ENCODE measurements around the gene CYP20A1.
"Not testable (repeated sequence)": the region's sequence is repeated elsewhere in the genome, so short reads cannot be mapped to it uniquely, and the experiment has no call there.

The CYP20A1 gene

GRCh38 chr2:203280428-203281064, 41.7 kb downstream of the CYP20A1 start:
- peak; percentile 45 to 53 for DNase-seq (ENCODE audit: low read depth in 2 of 2)

DNA sequence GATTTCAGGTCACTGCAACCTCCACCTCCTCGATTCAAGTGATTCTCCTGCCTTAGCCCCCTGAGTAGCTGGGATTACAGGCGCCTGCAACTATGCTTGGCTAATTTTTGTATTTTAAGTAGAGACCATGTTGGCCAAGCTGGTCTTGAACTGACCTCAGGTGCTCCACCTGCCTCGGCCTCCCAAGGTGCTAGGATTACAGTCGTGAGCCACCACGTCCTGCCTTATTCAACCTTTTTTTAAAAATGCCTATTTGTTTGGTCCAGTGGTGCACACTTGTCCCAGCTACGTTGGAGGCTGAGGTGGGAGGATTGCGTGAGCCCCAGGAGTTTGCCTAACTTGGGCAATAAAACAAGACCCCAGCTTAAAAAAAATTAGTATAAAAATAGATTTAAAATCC, 43.3 kb downstream of the CYP20A1 start:
- DNase-seq (ENCODE audit: low read depth in 2 of 2), result no peak

- DNase-seq (ENCODE audit: low read depth in 2 of 2), result no peak
Observed at GRCh38 chr2:203286532-203286931, 47.7 kb downstream of the CYP20A1 start.

- no peak for DNase-seq (ENCODE audit: low read depth in 2 of 2)
Observed at GRCh38 chr2:203301667-203302066, 62.8 kb downstream of the CYP20A1 start.

GRCh38 chr2:203302586-203302985, 63.8 kb downstream of the CYP20A1 start:
- DNase-seq (ENCODE audit: low read depth in 2 of 2), result not testable (repeated sequence)

DNA sequence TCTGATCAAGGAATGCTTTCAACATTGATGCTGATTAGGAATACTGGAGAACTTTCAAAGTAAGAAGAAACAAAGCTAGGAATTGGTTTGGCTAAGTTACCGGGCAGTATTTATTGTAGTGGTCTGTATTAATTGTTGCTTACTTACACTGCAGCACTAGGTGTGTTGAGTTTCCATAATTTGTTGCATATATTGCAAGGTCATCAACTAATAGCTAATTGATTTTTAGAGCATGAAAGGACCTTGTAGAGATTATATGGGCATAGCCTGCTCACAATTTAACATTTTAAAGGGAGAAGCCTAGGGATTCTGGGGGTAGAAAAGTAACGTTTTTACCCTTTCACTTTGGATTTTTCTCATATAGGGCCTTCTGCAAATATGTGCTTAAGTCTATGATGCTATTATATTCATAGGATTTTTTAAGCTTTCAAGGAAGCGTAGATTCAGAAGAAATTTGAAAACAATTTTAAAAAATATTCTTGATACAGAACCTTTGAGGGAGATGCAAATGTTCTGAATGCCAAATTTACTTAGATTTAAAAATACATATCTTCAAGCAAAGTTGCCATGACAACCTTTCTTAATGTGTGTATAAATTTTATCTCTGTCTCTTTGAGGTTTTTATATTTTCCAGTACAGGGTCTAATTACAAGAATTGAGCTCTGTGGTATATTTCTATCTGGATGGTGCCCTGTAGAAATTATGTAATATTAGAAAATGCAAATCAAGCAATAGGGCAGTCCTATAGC, 72.0 kb downstream of the CYP20A1 start:
- DNase-seq (ENCODE audit: low read depth in 2 of 2), result no peak

GRCh38 chr2:203326356-203326755, 87.5 kb downstream of the CYP20A1 start:
- DNase-seq (ENCODE audit: low read depth in 2 of 2), result no peak

DNA sequence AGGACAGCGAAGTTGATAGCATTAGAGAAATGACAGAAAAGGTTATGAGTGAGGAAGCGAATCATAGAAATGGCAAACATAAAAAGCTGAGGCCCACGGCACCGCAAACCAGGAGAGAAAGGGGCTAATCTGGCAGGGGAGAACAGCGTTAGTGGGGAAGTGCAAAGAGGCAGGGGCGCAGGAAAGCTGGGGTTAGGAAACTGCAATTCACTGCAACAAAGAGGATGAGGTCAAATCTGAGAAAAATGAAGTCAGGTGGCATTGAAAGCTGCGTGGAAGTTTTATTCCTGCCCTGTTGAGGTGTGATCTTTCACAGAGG, 88.7 kb downstream of the CYP20A1 start:
- no peak for DNase-seq (ENCODE audit: low read depth in 2 of 2)

DNA sequence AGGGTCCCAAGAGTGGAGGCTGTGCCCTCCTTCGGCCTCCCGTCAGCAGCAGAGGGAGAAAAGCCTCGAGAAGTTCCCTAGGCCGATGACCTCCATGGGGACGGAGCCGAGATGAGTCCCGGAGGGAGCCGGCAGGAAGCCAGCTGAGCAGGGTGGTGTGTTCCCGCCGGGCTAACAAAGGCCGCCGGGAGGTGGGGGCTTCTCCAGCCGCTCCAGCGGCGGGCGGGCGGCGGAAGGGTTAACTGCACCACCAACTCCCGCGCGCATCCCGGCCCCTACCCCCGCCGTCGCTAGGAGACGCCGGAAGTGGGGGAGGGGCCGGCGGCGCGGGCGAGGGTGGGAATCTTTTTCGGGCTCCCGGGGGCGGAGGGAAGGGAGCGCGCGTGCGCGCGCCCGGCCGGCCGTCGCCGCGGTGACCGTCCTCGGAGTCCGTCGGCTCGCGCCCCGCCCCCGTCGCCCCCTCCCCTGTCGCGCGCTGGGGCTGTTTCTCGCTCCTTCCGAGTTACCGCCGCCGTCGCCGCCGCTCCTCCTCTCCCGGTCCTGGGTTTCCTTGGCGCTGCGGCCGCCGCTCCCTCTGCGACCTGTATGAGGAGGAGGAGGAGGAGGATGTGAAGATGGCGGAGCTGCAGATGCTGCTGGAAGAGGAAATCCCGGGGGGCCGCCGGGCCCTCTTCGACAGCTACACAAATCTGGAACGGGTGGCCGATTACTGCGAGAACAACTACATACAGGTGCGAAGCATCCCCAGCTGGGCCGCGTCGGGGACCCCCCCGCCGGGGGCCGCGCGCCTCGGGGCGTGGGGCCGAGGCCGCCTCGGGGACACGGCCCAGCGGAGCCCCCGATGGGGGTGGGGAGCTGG, 89.3 kb downstream of the CYP20A1 start, which contains the start of gene ABI2:
TSS of gene ABI2 (plus strand) at position 494 of the 859 bp plus-strand sequence. CDS start at position 615, 121 bp downstream.
- DNase-seq (ENCODE audit: low read depth in 2 of 2), result peak; percentile 59 to 66

- DNase-seq (ENCODE audit: low read depth in 2 of 2), result no peak
Observed at GRCh38 chr2:203328760-203329540, 90.1 kb downstream of the CYP20A1 start.

- peak; percentile 9 to 18 for DNase-seq (ENCODE audit: low read depth in 2 of 2)
Observed at GRCh38 chr2:203330434-203330833, 91.6 kb downstream of the CYP20A1 start.

- DNase-seq (ENCODE audit: low read depth in 2 of 2), result no peak
Observed at GRCh38 chr2:203338322-203338721, 99.5 kb downstream of the CYP20A1 start.

GRCh38 chr2:203340791-203341487, 102.1 kb downstream of the CYP20A1 start:
- peak; percentile 12 to 17 for DNase-seq (ENCODE audit: low read depth in 2 of 2)

- DNase-seq (ENCODE audit: low read depth in 2 of 2), result no peak
Observed at GRCh38 chr2:203341741-203342310, 103.0 kb downstream of the CYP20A1 start.

DNA sequence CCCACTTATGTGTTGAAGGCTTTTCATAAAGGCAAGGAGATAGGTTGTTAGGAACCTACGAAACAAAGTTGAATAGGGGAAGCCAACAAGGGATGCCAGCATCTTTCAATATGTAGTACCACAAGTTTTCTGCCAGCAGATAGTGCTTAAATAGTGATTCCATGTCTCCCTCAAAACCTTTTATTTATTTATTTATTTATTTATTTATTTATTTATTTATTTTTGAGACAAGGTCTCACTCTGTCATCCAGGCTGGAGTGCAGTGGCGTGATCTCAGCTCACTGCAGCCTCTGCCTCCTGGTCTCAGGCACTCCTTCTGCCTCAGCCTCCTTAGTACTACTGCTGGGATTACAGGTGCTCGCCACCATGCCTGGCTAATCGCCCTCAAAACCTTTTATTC, 103.6 kb downstream of the CYP20A1 start:
- DNase-seq (ENCODE audit: low read depth in 2 of 2), result not testable (repeated sequence)

- no peak for DNase-seq (ENCODE audit: low read depth in 2 of 2)
Observed at GRCh38 chr2:203344667-203345066, 105.8 kb downstream of the CYP20A1 start.

DNA sequence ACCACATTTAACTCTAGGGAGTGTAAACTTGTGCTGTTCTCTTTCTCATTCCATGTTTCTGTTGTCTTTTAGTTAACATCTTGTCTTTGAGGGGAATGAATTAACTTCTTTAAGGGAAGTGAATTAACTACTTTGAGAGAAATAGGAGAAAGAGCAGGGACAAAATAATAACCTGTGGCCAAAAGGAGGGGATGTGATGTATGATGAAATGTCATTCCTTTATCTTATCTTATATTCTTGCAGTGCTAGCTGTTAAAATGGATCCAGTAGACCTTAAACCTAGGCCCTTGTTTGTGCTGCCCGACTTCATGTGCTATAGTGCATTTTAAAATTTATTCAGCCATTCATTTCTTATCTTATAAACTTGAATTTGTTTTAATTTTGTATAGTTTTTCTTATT, 107.8 kb downstream of the CYP20A1 start:
- no peak for DNase-seq (ENCODE audit: low read depth in 2 of 2)

DNA sequence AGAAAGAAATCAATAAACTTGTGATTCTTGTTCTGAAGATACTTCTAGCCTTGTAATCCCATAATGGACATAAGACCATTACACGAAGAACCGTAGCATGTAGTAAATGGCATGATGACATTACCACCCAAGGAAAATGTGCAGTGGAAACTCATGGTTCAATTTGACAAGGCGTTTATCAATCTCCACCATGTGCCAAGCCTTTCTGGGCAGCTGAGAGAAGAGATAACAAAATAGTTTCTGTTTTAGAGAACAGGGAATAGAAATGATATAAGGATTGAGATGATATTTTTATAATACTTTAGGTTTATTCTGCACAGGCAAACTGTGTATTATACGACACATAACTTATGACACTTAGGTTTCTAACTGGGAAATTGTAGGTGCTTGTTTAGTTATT, 108.6 kb downstream of the CYP20A1 start:
- no peak for DNase-seq (ENCODE audit: low read depth in 2 of 2)

DNA sequence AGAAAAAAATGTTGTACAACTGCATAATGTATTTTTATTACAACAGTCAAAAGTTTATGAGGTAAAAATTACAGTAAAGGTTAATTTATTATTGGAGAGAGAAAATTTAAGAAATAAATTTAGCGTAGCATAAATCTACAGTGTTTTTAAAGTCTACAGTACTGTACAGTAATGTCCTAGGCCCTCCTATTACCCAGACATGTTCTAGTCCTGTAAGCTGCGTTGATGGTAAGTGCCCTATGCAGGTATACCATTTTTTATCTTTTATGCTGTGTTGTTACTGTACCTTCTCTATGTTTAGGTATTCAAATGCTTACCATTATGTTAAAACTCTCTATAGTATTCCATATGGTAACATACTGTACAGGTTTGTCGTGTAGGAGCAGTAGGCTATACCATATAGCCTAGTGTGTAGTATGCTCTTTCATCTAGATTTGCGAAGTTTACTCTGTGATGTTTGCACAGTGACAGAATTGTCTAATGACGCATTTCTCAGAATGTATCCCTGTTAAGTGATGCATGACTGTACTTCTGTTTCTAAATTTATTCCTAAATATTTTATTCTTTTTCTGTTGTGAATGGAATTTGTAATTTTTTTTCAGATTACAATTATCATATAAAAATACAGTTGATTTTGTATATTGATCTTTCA, 113.9 kb downstream of the CYP20A1 start:
- no peak for DNase-seq (ENCODE audit: low read depth in 2 of 2)

- no peak for DNase-seq (ENCODE audit: low read depth in 2 of 2)
Observed at GRCh38 chr2:203354966-203355365, 116.1 kb downstream of the CYP20A1 start.

Data from fibroblast of skin of left biceps (primary cell).